HL-60/S4 treated with phorbol 12-myristate 13-acetate at 8.2 ng/mL for 4 days and 3 days (cell line): Measurements from ENCODE around the gene GABBR2.
"Not testable (repeated sequence)": the region's sequence is repeated elsewhere in the genome, so short reads cannot be mapped to it uniquely, and the experiment has no call there.

Experiments used
- in situ Hi-C: fragments of 300-500 bp; cut with MboI; formaldehyde crosslinking; loops from 2 replicates; pipeline ENCODE4 v1.15.0; 2022; ENCODE audit warnings: low sequenced_read_pairs

Gene GABBR2

GRCh38 chr9:98686961-98687855 is 21.5 kb downstream of the GABBR2 start:
- in situ Hi-C loops = no loop called here

DNA sequence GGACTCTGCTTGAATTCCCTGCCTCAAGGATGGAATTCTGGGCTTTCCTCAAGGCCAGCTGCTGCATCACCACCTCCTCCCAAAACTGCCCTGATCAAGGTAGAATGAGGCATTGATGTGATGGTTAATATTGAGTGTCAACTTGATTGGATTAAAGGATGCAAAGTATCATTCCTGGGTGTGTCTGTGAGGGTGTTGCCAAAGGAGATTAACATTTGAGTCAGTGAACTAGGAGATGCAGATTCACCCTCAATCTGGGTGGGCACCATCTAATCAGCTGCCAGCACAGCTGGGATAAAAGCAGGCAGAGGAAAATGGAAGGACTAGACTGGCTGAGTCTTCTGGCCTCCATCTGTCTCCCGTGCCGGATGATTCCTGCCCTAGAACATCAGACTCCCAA is 23.9 kb downstream of the GABBR2 start:
- in situ Hi-C loops = not testable (repeated sequence)

- in situ Hi-C loops = no loop called here
These were observed 30.4 kb downstream of the GABBR2 start for GRCh38 chr9:98678244-98678842.

DNA sequence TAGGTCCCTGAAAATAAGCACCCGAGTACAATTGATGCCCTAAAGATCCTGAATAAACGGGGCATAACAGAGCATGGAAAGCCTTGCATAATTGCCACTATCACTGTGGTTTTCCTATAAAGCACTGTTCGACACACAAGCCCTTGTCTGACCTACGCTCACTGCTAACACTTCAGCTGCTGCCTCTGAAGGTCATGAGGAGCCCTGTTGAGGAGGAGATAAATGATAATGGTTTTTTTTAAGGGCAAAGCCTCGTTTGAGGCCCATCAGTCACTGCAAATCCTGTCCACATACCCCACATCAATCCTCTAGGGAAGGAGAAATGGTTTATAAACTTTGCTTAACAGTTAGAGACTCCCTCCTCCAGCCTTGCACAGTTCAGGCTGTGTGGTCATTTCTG is 35.1 kb downstream of the GABBR2 start:
- in situ Hi-C loops = no loop called here

DNA sequence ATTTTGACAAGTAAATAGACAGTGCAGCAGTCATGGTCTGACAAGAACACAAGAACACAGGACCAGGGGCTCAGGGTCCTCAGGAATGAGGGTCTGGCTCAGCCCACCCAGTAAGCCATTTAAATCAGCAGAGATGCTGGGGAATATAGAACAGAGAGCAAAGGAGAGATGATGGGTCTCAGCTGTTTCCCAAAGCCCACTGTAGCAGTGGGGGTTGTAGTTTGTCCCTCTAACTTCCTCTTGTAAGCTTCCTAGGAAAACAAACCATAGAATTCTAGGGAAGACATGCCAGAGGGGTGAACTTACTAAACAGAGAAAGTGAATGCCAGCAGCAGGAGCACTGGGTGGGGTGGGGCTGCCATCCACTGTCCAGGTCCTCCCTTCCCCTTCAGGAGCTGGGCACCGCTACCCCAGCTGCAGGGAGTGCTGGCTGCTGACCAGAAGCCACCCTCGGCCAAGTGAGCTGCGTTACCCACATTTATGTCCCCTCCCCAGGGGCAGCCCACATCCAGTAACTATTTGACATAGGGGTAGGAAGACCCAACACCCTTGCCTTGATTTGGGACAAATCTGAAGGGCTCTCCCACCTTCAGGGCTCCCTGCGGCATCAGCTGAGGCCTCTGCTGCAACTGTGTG is 41.6 kb downstream of the GABBR2 start:
- in situ Hi-C loops = no loop called here

GRCh38 chr9:98665501-98665900 is 43.2 kb downstream of the GABBR2 start:
- in situ Hi-C loops = no loop called here

- in situ Hi-C loops = no loop called here
These were observed 48.2 kb downstream of the GABBR2 start for GRCh38 chr9:98660541-98660940.

- in situ Hi-C loops = no loop called here
These were observed 49.8 kb downstream of the GABBR2 start for GRCh38 chr9:98658951-98659351.

DNA sequence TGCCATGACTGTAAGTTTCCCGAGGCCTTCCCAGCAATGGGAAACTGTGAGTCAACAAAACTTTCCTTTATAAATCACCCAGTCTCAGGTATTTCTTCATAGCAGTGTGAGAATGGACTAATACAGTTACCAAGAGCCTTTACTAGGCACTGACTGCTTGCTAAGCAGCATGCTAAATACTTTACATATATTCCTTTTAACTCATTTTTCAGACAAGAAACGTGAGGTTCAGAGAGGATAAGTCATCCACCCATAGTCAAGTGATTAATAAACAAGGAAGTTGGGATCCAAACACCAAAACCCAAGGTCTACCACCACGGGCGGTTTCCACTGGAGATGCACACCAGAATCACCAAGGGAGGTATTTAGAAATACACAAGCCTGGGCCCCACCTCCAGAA is 50.8 kb downstream of the GABBR2 start:
- in situ Hi-C loops = no loop called here

- in situ Hi-C loops = no loop called here
These were observed 52.2 kb downstream of the GABBR2 start for GRCh38 chr9:98656511-98656910.

DNA sequence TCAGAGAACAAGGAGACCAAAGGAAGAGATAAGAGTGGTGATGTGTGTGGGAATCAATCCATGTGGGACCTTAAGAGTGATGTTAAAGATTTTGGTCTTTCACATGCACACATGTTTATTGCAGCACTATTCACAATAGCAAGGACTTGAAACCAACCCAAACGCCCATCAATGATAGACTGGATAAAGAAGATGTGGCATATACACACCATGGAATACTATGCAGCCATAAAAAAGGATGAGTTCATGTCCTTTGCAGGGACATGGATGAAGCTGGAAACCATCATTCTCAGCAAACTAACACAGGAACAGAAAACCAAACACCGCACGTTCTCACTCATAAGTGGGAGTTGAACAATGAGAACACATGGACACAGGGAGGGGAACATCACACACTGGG is 53.3 kb downstream of the GABBR2 start:
- in situ Hi-C loops = not testable (repeated sequence)

DNA sequence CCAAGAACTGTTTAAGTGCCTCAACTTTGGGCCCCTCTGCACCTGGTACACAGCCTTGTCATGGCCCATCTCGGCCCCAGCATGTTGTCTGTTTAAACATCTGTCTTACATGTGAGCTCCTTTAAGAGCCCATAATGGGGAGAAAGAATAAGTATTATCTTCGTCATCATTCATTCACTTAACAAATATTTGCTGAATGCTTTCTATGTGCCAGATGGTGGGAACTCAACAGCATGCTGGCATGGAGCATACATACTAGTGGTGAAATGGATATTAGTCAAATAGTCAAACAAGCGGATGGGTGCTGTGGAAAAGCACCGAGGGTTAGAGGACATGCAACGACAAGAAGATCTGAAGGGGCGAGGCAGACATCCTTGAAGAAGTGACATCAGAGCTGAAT is 54.5 kb downstream of the GABBR2 start:
- in situ Hi-C loops = no loop called here

DNA sequence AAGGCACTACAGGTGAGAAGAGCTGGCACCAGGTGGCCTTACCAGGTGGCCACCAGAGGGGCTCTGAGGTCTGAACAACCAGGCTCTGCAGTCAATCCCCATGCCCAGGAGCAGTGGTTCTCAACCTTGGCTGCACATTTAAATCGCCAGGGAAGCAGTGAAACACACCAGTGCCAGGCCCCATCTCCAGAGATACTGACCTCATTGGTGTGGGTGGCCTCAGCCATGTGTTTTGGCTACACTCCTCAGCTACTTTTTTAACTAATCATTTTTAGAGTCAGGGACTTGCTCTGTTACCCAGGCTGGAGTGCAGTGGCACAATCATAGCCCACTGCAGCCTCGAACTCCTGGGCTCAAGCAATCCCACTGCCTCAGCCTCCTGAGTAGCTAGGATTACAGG is 56.0 kb downstream of the GABBR2 start:
- in situ Hi-C loops = no loop called here

DNA sequence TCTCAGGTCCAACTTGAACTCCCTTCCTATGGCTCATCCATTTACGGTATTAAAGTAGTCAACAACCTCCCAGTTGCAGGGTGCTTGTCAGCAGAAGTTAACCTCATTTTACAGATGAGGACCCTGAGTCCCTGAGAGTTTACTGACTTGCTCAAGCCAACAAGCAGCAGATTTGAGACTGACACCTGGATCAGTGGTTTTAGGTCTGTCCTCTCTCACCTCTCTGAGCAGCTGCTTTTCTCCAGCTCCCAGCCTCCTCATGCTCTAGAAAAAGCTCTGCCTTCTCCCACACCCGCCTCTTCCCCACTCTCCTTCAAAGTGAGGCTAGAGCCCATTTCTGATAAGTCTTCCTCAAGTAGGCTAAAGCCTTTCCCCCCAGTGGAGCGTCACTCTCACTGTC is 56.4 kb downstream of the GABBR2 start:
- in situ Hi-C loops = no loop called here

DNA sequence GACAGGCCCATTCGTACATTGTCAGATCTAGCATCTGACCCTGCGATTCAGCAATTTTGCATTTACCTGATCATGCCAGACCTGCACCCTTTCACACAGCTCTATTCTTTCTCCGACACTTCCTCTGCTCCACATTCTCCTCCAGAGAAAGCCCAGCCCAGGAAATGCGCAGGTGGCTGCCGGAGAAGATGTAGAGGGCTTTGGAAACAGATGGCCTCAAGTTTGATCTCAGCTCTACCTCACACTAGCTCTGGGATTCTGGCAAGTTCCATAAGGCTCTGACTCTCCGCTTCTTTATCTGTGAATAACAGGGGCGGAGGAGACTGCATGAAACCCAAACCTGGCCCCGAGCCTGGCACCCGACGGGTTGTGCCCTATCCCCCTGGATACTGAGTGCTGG is 61.5 kb downstream of the GABBR2 start:
- in situ Hi-C loops = no loop called here

GRCh38 chr9:98644011-98644410 is 64.7 kb downstream of the GABBR2 start:
- in situ Hi-C loops = no loop called here

DNA sequence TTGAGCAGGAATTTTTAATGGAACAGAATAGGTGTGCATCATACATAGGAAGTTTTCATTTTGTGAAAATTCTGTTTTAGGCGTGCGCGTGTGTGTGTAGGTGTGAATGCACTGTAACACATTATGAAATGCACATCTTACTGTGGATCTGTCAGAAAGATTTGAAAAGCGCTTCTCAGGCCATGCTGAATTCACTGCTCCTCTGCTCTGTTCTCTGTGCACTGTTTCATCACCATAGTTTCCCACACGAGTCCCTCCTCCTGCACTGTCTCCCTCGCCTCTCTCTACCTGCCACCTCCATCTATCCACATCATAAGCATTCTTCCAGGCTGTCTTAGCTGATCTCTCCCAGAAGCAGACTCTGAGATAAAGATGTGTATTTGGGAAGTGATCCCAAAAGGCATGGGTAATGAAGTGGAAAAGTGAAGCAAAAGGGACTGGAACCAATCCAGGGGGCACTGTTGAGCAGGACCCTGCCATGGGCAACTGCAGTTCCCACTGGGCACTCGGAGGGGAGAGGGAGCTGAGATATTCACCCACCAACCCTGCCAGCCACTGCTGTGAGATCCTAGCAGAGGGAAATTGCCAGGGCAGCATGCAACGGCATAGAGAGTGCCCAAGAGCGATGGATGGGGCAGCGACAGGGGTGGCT is 65.9 kb downstream of the GABBR2 start:
- in situ Hi-C loops = no loop called here

DNA sequence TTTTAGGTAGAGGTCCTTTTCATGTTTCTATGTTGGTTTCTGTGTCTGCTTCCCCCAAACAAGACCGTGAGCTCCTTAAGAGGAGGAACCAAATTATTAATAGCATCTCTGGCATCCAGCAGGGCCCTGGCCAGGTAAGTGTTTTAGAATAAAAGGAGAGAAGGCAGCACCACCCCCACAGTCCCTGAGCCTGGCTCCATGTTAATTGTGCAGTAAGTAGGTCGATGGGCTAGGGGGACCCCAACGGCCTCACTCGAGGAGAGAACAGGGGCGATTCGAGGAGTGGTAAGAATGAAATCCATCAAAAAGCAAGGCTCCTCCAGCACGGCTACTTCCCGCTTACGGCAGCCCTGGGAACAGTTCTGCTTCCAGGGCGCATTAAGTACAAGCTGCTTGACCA is 67.0 kb downstream of the GABBR2 start:
- in situ Hi-C loops = no loop called here

DNA sequence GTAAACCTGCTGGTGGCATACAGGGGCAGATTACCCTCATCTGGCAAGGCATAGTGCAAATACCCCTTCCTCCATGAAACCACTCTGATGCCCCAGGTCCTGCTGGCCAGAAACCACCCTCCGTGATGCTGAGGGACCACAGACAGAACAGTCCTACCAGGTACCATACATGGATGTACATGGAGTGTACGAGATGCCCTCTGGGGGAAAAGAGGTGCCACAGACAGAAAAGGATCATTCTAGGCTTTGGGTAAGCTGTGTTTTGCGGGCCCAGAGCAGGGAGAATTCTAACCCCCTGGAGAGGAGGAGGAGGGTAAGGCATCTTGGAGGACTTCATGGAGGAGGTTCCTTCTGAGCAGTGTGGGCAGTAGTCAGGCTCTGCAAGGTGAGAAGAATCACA is 68.3 kb downstream of the GABBR2 start:
- in situ Hi-C loops = no loop called here

DNA sequence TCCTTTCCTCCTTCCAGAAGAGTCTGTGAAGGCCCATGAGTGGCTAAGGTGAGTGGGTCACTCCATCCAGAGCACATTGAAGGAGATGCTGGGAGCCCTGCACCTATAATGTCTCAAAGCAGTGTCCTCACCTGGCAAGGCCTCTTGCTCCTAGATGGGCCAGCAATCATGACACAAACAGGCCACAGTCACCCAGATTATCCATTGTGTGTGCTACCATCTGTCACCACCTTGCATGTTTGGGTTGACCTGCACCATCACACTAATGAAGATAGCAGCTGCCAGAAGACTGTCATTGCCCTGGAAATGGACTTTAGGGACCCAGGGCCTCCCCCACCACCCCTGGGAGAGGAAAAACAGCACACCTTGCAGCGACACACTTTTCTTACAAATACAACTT is 69.6 kb downstream of the GABBR2 start:
- in situ Hi-C loops = no loop called here

GRCh38 chr9:98637381-98637780 is 71.4 kb downstream of the GABBR2 start:
- in situ Hi-C loops = no loop called here

DNA sequence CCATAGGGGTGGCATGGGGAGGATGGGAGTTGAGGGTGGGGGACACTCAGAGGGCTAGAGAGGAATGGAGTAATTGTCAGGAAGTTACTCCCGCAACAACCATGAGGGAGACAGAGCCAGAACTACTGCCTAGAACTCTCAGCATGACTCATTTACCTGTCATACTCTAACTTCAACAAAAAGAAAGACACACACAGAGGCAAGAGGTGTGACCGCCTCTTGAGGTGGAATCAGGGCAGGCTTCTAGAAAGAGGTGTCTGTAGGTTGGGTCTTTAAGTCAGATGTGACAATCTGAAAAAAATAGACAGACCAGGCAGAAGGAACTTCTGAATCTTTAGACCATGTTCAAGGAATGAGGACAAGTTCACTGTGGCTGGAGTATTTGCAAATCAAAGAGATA is 73.4 kb downstream of the GABBR2 start:
- in situ Hi-C loops = no loop called here
